Measurements from ENCODE around the gene SIPA1L3. TPM values are rescaled to one million over a fixed set of nuclear protein-coding genes. Genes with fewer than 3 reads are reported as not detected.

The SIPA1L3 gene
- total and polyA plus RNA-seq, 9 of the 15 experiments (the other 6 are each of a cell fraction or from before 2014, with no cell fraction given): 0.01 to 6.1 (median 2.5) TPM

DNA sequence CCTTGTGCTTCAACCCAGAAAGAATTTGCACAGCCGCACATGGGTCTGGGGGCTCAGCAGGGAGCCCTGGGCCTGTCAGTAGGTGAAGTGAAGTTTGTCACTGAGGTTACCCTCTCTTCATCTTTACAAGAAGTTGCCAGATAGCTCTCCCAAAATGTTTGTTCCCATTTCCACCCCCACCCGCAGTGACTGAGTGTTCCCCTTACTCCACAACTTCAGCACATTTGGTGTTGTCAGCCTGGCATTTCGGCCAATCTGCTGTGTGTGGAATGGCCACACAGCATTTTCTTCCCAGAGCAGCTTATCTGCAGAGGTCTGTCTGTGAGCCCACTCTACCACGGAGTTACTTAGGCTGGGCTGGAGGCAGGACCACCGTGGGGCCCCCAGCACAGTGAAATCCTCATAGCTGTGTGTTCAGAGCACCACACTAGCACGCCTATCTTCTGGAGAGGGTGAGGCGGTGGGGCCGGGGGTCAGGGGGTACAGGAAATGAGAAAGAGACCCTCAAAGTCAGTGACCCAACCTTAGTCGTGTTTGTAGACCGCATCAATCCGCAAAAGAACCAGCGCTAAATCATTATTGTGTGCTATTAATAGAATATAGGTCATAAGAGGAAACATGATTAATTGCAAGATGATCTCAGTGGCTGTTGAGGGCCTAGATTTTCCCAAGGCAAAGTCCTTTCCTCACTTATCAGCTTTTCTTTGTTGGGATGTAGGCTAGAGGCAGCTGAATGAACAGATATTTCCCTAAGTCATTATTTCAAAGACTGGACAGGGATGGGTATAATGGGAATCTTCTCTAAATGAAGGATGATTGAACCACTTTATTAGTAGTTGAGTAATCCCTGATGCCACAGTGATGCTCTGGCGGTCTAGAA lies 116.0 kb downstream of the SIPA1L3 start:
- H3K79me2 ChIP-seq (ENCODE audit: control insufficient read depth, insufficient read depth, low read length): no peaks in the 10 kb centered on the region
- POLR2A ChIA-PET: interaction anchor here (0.8 to 1.0 kb wide), 2 partner anchors 9 to 10 kb away, joined by 3 read pairs; no protein-coding TSS in a partner anchor
- FAIRE-seq: no peak

More for the DNA sequence above, 116.0 kb downstream of the SIPA1L3 start:
- H3K9ac ChIP-seq (ENCODE audit: insufficient read depth in 1 of 2, low read depth in 2 of 2, low read length in 2 of 2): no peak overlapping the region
- no peaks in the 10 kb centered on the region for H4K20me1 ChIP-seq (replicated peaks; ENCODE audit: control insufficient read depth, insufficient read depth, low read length)
- no peaks in the 10 kb centered on the region for H3K36me3 ChIP-seq (ENCODE audit: control insufficient read depth, insufficient read depth, low read length)
- ATAC-seq (no peak), DNase-seq (ENCODE audit: extremely low read depth in 1 of 4, low spot score in 3 of 4) (no peak)
- TF ChIP-seq ZNF124 (CRISPR knock-in tag; IDR thresholded peaks at IDR 0.05) (no peak), CEBPG (CRISPR knock-in tag; IDR thresholded peaks at IDR 0.05) (no peak), CEBPG (tag; conservative IDR thresholded peaks at IDR 0.05 in 1 of 2, IDR thresholded peaks at IDR 0.05 in 1 of 2) (no peak), YY1 (IDR thresholded peaks at IDR 0.05; ENCODE audit: borderline replicate concordance in 1 of 3, control insufficient read depth in 1 of 3, extremely low read depth in 1 of 3, insufficient read depth in 3 of 3, insufficient read length in 1 of 3, insufficient replicate concordance in 2 of 3, low read depth in 1 of 3, low read length in 2 of 3) (no peak), ATF1 (CRISPR knock-in tag; IDR thresholded peaks at IDR 0.05) (no peak), ATF1 (tag; IDR thresholded peaks at IDR 0.05) (no peak), IRF2 (CRISPR knock-in tag; IDR thresholded peaks at IDR 0.05) (no peak)
- TF ChIP-seq, protein P1, sequence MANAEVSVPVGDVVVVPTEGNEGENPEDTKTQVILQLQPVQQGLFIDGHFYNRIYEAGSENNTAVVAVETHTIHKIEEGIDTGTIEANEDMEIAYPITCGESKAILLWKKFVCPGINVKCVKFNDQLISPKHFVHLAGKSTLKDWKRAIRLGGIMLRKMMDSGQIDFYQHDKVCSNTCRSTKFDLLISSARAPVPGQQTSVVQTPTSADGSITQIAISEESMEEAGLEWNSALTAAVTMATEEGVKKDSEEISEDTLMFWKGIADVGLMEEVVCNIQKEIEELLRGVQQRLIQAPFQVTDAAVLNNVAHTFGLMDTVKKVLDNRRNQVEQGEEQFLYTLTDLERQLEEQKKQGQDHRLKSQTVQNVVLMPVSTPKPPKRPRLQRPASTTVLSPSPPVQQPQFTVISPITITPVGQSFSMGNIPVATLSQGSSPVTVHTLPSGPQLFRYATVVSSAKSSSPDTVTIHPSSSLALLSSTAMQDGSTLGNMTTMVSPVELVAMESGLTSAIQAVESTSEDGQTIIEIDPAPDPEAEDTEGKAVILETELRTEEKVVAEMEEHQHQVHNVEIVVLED (CRISPR knock-in tag; IDR thresholded peaks at IDR 0.05): no peak
- no peak overlapping the region for H2AFZ ChIP-seq (ENCODE audit: low read depth, low read length)
- no peaks in the 10 kb centered on the region for H3K9me1 ChIP-seq (ENCODE audit: control insufficient read depth, insufficient read depth, low read length)
- WGBS (ENCODE audit: insufficient coverage, low coverage, missing lambda C conversion rate): 32% methylated on average over 13 of the region's 13 CpGs
- no TSS peak for BruUV-seq (replicated peaks)
- H3K9me3 ChIP-seq (replicated peaks; ENCODE audit: control insufficient read depth, insufficient read depth, low read depth, low read length): no peaks in the 10 kb centered on the region; the same call in 1 of the 2 replicates
- no peak overlapping the region for H3K4me3 ChIP-seq
- intact Hi-C loops (cut with micrococcal nuclease) (no loop called here), in situ Hi-C loops (cut with MboI) (no loop called here)
- H3K27ac ChIP-seq (ENCODE audit: extremely low read depth, low read depth, low read length): no peak overlapping the region
- CTCF ChIA-PET (ENCODE audit: low intra/inter-chr PET ratio): no interaction called here
- peaks cover 0 to 6% of the 10 kb centered on the region in 2 experiments; a peak in 3 of 5 replicates for H3K27me3 ChIP-seq (ENCODE audit: control insufficient read depth in 2 of 2, insufficient read depth in 2 of 2, low read length in 2 of 2)
- no peaks in the 10 kb centered on the region for H3K4me1 ChIP-seq (replicated peaks in 1 of 2; ENCODE audit: control insufficient read depth in 2 of 2, insufficient read depth in 2 of 2, low read length in 2 of 2)
- H3K4me2 ChIP-seq (ENCODE audit: insufficient read depth, low read length): no peak overlapping the region

Data from K562 (cell line).